Subcutaneous abdominal adipose tissue (tissue), 5 donors: ENCODE data around the gene TMEM100.

Experiments
- H3K27ac ChIP-seq: one replicate; pipeline ENCODE4 v1.7.0; 2013; ENCODE audit warnings: low read depth, mild to moderate bottlenecking, inconsistent platforms, low read length, moderate library complexity
- H3K27me3 ChIP-seq, 5 donors: one replicate each; pipeline ENCODE4 v1.7.0; 2013; ENCODE audit warnings: low read length in 5 of 5, inconsistent platforms in 1 of 5; ENCODE audit not compliant: control insufficient read depth in 5 of 5, insufficient read depth in 4 of 5
- H3K36me3 ChIP-seq, 5 donors: one replicate each; pipeline ENCODE4 v1.7.0; 2013; ENCODE audit warnings: low read length in 5 of 5; ENCODE audit not compliant: control insufficient read depth in 5 of 5, insufficient read depth in 5 of 5
- H3K4me1 ChIP-seq, 5 donors: one replicate each; pipeline ENCODE4 v1.7.0; 2013; ENCODE audit warnings: low read length in 5 of 5, mild to moderate bottlenecking in 3 of 5, moderate library complexity in 1 of 5; ENCODE audit not compliant: control insufficient read depth in 5 of 5, insufficient read depth in 5 of 5
- H3K4me3 ChIP-seq, 5 donors: one replicate each; pipeline ENCODE4 v1.7.0; 2013; ENCODE audit warnings: low read length in 5 of 5, low read depth in 1 of 5
- H3K9ac ChIP-seq, 5 donors: one replicate each; pipeline ENCODE4 v1.7.0; 2013; ENCODE audit warnings: low read length in 5 of 5, mild to moderate bottlenecking in 4 of 5, moderate library complexity in 3 of 5
- H3K9me3 ChIP-seq, 5 donors: one replicate each; pipeline ENCODE4 v1.7.0; 2013; ENCODE audit warnings: low read length in 5 of 5; ENCODE audit not compliant: control insufficient read depth in 5 of 5
- donor health status: healthy.
- donor health status: healthy.
- donor health status: healthy.
- donor health status: healthy.
- donor health status: healthy.

The TMEM100 gene

GRCh38 chr17:55692276-55692675 is 30.4 kb downstream of the TMEM100 start:
- Histone ChIP-seq H3K27ac (peak overlapping the region; percentile 6), H3K27me3 (no peaks in the 10 kb centered on the region), H3K4me3 (no peak overlapping the region), H3K9ac (no peak overlapping the region), H3K36me3 (no peaks in the 10 kb centered on the region), H3K4me1 (peaks cover 0 to 33% (median 32%) of the 10 kb centered on the region in 5 donors), H3K9me3 (no peaks in the 10 kb centered on the region)

GRCh38 chr17:55691666-55692065 is 31.0 kb downstream of the TMEM100 start:
- peaks cover 0 to 2% (median 0%) of the 10 kb centered on the region in 5 donors for H3K9me3 ChIP-seq
- H3K27ac ChIP-seq, result no peak overlapping the region
- no peak overlapping the region for H3K9ac ChIP-seq
- no peak overlapping the region for H3K4me3 ChIP-seq
- H3K4me1 ChIP-seq, result peaks cover 0 to 33% (median 32%) of the 10 kb centered on the region in 5 donors
- no peaks in the 10 kb centered on the region for H3K27me3 ChIP-seq
- no peaks in the 10 kb centered on the region for H3K36me3 ChIP-seq

DNA sequence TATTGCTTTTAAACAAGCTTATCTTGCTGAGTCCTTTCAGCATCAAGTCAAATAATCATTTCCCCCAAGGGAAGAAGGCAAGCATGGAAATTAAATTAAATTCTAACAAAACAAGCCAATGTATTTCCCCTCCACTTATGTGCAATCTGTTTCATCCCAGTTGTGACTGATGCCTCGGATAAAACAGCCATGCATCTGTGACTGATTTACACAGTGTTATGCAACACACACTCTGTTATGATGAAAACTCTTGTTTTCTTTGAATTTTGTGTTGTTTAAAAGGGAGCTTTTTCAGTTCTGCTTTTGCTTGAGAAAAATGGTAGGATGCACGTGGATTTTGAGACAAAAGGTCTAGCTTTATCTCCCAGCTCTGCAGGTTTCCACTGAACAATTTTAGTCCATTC is 32.6 kb downstream of the TMEM100 start:
- H3K9me3 ChIP-seq, result peaks cover 0 to 2% (median 0%) of the 10 kb centered on the region in 5 donors
- H3K9ac ChIP-seq, result no peak overlapping the region
- no peak overlapping the region for H3K4me3 ChIP-seq
- peaks cover 0 to under 1% (median 0%) of the 10 kb centered on the region in 5 donors for H3K36me3 ChIP-seq
- H3K27ac ChIP-seq, result no peak overlapping the region
- no peaks in the 10 kb centered on the region for H3K27me3 ChIP-seq
- H3K4me1 ChIP-seq, result peaks cover 0 to 33% (median 32%) of the 10 kb centered on the region in 5 donors

- H3K4me3 ChIP-seq, result no peak overlapping the region
- peaks cover 0 to 2% (median 0%) of the 10 kb centered on the region in 5 donors for H3K9me3 ChIP-seq
- H3K36me3 ChIP-seq, result peaks cover 0 to 2% (median 0%) of the 10 kb centered on the region in 5 donors
- H3K27me3 ChIP-seq, result no peaks in the 10 kb centered on the region
- no peak overlapping the region for H3K9ac ChIP-seq
- H3K4me1 ChIP-seq, result peaks cover 0 to 32% (median 30%) of the 10 kb centered on the region in 5 donors
- no peak overlapping the region for H3K27ac ChIP-seq
Measured at GRCh38 chr17:55689672-55690071, 33.0 kb downstream of the TMEM100 start.

DNA sequence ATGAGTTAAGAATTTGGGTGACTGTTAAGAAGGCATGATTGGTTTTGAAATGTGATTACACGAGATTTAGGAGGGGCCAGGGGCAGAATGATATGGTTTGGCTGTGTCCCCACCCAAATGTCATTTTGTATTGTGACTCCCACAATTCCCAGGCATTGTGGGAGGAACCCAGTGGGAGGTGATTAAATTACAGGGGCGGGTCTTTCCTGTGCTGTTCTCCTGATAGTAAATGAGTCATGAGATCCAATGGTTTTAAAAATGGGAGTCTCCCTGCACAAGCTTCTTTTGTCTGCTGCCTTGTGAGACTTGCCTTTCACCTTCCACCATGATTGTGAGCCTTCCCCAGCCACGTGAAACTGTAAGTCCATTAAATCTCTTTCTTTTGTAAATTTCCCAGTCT is 34.6 kb downstream of the TMEM100 start:
- Histone ChIP-seq H3K27me3 (no peaks in the 10 kb centered on the region), H3K36me3 (peaks cover 0 to 2% (median 0%) of the 10 kb centered on the region in 5 donors), H3K4me1 (peaks cover 0 to 17% (median 14%) of the 10 kb centered on the region in 5 donors), H3K27ac (no peak overlapping the region), H3K4me3 (no peak overlapping the region), H3K9me3 (peaks cover 0 to 2% (median 0%) of the 10 kb centered on the region in 5 donors), H3K9ac (no peak overlapping the region)

DNA sequence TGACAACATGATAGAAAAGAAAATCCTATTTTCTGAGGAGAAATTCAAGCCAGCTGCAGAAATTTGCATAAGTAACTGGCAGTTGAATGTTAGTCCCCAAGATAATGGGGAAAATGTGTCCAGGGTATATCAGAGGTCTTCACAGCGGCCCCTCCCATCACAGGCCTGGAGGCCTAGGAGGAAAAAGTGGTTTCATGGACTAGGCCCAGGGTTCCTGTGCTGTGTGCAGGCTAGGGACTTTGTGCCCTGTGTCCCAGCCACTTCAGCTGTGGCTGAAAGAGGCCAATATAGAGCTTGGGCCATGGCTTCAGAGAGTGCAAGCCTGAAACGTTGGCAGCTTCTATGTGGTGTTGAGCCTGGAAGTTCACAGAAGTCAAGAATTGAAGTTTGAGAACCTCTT is 35.6 kb downstream of the TMEM100 start:
- Histone ChIP-seq H3K36me3 (peaks cover 0 to 2% (median 0%) of the 10 kb centered on the region in 5 donors), H3K27me3 (no peaks in the 10 kb centered on the region), H3K4me3 (no peak overlapping the region), H3K27ac (no peak overlapping the region), H3K9me3 (peaks cover 0 to 2% (median 0%) of the 10 kb centered on the region in 5 donors), H3K9ac (no peak overlapping the region), H3K4me1 (peaks cover 0 to 12% (median 9%) of the 10 kb centered on the region in 5 donors)

DNA sequence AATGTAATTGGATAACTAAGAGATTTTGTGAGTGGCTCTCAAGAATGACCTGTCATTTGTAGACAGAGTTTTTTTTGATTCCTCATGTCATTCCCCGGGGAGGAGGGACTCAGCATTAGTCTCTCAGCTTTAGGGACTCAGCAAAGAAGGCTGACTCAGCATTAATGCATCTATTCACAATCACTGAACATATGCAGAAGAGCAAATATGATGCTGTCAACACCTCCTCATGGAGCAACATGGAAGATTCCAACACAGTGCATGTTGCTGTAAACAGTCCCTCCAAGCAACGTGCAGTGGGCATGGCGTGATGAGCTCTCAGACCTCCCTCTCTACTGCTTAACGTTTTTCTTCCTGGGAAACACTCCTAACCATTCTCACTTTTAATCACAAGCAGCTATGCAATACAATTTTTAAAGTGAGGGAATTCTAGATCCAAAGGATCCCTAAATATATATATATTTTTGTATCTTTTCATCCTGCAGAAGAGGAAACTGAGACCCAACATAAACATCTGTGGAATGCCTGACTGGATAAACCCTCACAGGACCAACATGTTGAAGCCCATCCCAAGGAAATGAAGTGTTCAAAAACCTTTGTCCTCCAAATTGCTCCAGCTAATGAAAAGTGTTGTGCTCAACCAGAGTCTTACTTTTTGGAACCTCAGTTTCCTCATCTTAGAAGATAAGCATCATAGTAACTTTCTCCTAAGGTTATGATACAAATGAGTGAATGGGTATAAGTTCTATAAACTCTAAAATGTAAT is 38.9 kb downstream of the TMEM100 start:
- H3K36me3 ChIP-seq, result peaks cover 0 to 2% (median 0%) of the 10 kb centered on the region in 5 donors
- no peaks in the 10 kb centered on the region for H3K27me3 ChIP-seq
- no peak overlapping the region for H3K9ac ChIP-seq
- no peaks in the 10 kb centered on the region for H3K4me1 ChIP-seq
- no peak overlapping the region for H3K4me3 ChIP-seq
- peaks cover 0 to 2% (median 0%) of the 10 kb centered on the region in 5 donors for H3K9me3 ChIP-seq
- H3K27ac ChIP-seq, result no peak overlapping the region

- Histone ChIP-seq H3K4me1 (peaks cover 0 to 6% (median 0%) of the 10 kb centered on the region in 5 donors), H3K9ac (no peak overlapping the region), H3K27ac (no peak overlapping the region), H3K27me3 (no peaks in the 10 kb centered on the region), H3K9me3 (no peaks in the 10 kb centered on the region), H3K36me3 (peaks cover 0 to 2% (median 0%) of the 10 kb centered on the region in 5 donors), H3K4me3 (no peak overlapping the region)
Measured at GRCh38 chr17:55681342-55681700, 41.3 kb downstream of the TMEM100 start.

GRCh38 chr17:55680686-55681341 is 41.9 kb downstream of the TMEM100 start:
- H3K9ac ChIP-seq, result no peak overlapping the region
- no peak overlapping the region for H3K27ac ChIP-seq
- no peaks in the 10 kb centered on the region for H3K27me3 ChIP-seq
- H3K4me1 ChIP-seq, result peaks cover 0 to 6% (median 0%) of the 10 kb centered on the region in 5 donors
- peaks cover 0 to 2% (median 0%) of the 10 kb centered on the region in 5 donors for H3K36me3 ChIP-seq
- H3K9me3 ChIP-seq, result no peaks in the 10 kb centered on the region
- no peak overlapping the region for H3K4me3 ChIP-seq

GRCh38 chr17:55677446-55677845 is 45.2 kb downstream of the TMEM100 start:
- no peak overlapping the region for H3K9ac ChIP-seq

More at GRCh38 chr17:55677446-55677845, 45.2 kb downstream of the TMEM100 start:
- H3K4me1 ChIP-seq, result peaks cover 0 to 15% (median 2%) of the 10 kb centered on the region in 5 donors
- no peaks in the 10 kb centered on the region for H3K36me3 ChIP-seq
- no peaks in the 10 kb centered on the region for H3K9me3 ChIP-seq
- no peaks in the 10 kb centered on the region for H3K27me3 ChIP-seq
- H3K27ac ChIP-seq, result no peak overlapping the region
- no peak overlapping the region for H3K4me3 ChIP-seq
